Loucy (cell line): Measurements from ENCODE around the gene STRN4.

Experiments
- H2AFZ ChIP-seq: fragments of 200-600 bp; sonication (generic); 2 replicates; pipeline ENCODE4 v1.6.0; 2016; ENCODE audit warnings: antibody characterized with exemption, mild to moderate bottlenecking, low read length, moderate library complexity
- H3F3A ChIP-seq: fragments of 200-600 bp; 2 replicates; pipeline ENCODE4 v1.6.0; 2016; ENCODE audit warnings: antibody characterized with exemption, low read depth, mild to moderate bottlenecking
- H3K27me3 ChIP-seq: fragments of 200-600 bp; sonication (generic); 2 replicates; pipeline ENCODE4 v1.6.1; 2014; ENCODE audit warnings: low read length, mild to moderate bottlenecking; ENCODE audit not compliant: insufficient read depth, poor library complexity, severe bottlenecking
- H3K36me3 ChIP-seq: fragments of 200-600 bp; sonication (generic); 2 replicates; pipeline ENCODE4 v1.6.1; 2016; ENCODE audit warnings: low read length; ENCODE audit not compliant: insufficient read depth
- H3K4me1 ChIP-seq: fragments of 200-600 bp; sonication (generic); 2 replicates; pipeline ENCODE4 v1.5.1; 2014; ENCODE audit warnings: low read length, mild to moderate bottlenecking; ENCODE audit not compliant: insufficient read depth, poor library complexity, severe bottlenecking
- H3K4me2 ChIP-seq: fragments of 200-600 bp; sonication (generic); 2 replicates; pipeline ENCODE4 v1.6.0; 2014; ENCODE audit warnings: antibody characterized with exemption, low read length, low read depth, mild to moderate bottlenecking; ENCODE audit not compliant: poor library complexity, severe bottlenecking
- H3K4me3 ChIP-seq: fragments of 200-600 bp; sonication (generic); 2 replicates; pipeline ENCODE4 v1.5.1; 2014; ENCODE audit warnings: low read length, mild to moderate bottlenecking, mixed read lengths; ENCODE audit not compliant: poor library complexity, severe bottlenecking
- H3K79me2 ChIP-seq: fragments of 200-600 bp; sonication (generic); 2 replicates; pipeline ENCODE4 v1.6.1; 2014; ENCODE audit warnings: low read length; ENCODE audit not compliant: insufficient read depth
- H3K9ac ChIP-seq: fragments of 200-600 bp; sonication (generic); 2 replicates; pipeline ENCODE4 v1.6.0; 2014; ENCODE audit warnings: mild to moderate bottlenecking, low read depth, low read length, moderate library complexity; ENCODE audit not compliant: poor library complexity, severe bottlenecking
- H3K9me2 ChIP-seq: fragments of 200-600 bp; sonication (generic); replicated peaks from 2 replicates; pipeline ENCODE4 v1.6.1; 2016; ENCODE audit warnings: low read depth, low read length, mixed read lengths
- H3K9me3 ChIP-seq: fragments of 200-600 bp; sonication (generic); 2 replicates; pipeline ENCODE4 v1.6.1; 2014; ENCODE audit warnings: mild to moderate bottlenecking, antibody characterized with exemption, low read length, low read depth; ENCODE audit not compliant: insufficient read depth
- H4K20me1 ChIP-seq: fragments of 200-600 bp; sonication (generic); 2 replicates; pipeline ENCODE4 v1.6.0; 2014; ENCODE audit warnings: antibody characterized with exemption, low read length, mild to moderate bottlenecking; ENCODE audit not compliant: insufficient read depth, poor library complexity, severe bottlenecking
- CTCF ChIP-seq: fragments of 200-600 bp; sonication (generic); conservative IDR thresholded peaks from 2 replicates; pipeline ENCODE4 v1.5.1; 2014; ENCODE audit warnings: mild to moderate bottlenecking, antibody characterized with exemption, low read length
- EZH2phosphoT487 ChIP-seq: fragments of 200-600 bp; IDR thresholded peaks from 2 replicates; pipeline ENCODE4 v1.6.1; 2018; ENCODE audit warnings: antibody characterized with exemption, mild to moderate bottlenecking, moderate library complexity, borderline replicate concordance

STRN4 gene

DNA sequence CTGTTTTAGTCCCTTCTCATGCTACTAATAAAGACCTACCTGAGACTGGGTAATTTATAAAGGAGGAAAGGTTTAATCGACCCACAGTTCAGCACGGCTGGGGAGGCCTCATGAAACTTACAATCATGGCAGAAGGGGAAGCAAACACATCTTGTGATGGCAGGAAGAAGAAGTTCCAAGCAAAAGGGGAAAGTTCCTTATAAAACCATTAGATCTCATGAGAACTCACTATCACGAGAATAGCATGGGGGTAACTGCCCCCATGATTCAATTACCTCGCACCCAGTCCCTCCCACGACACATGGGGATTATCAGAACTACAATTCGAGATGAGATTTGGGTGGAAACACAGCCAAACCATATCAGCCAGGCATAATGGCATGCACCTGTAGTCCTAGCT lies 13.0 kb upstream of the STRN4 start:
- Histone ChIP-seq H2AFZ (no peak overlapping the region), H3K79me2 (no peaks in the 10 kb centered on the region), H3K4me3 (no peak overlapping the region), H4K20me1 (no peaks in the 10 kb centered on the region), H3K9me3 (no peaks in the 10 kb centered on the region), H3K36me3 (no peaks in the 10 kb centered on the region), H3K4me2 (no peak overlapping the region), H3K9ac (no peak overlapping the region), H3K9me2 (no peaks in the 10 kb centered on the region), H3F3A (no peaks in the 10 kb centered on the region), H3K27me3 (no peaks in the 10 kb centered on the region), H3K4me1 (no peaks in the 10 kb centered on the region)
- no peak for TF ChIP-seq EZH2phosphoT487
- TF ChIP-seq CTCF, result no peak

GRCh38 chr19:46756544-46756888 lies 10.3 kb upstream of the STRN4 start:
- H3K36me3 ChIP-seq, result no peaks in the 10 kb centered on the region
- H2AFZ ChIP-seq, result no peak overlapping the region
- no peak overlapping the region for H3K4me2 ChIP-seq
- no peaks in the 10 kb centered on the region for H4K20me1 ChIP-seq
- H3K9me3 ChIP-seq, result no peaks in the 10 kb centered on the region
- no peak overlapping the region for H3K9ac ChIP-seq
- H3F3A ChIP-seq, result no peaks in the 10 kb centered on the region
- no peaks in the 10 kb centered on the region for H3K27me3 ChIP-seq
- no peaks in the 10 kb centered on the region for H3K9me2 ChIP-seq
- no peaks in the 10 kb centered on the region for H3K79me2 ChIP-seq
- no peak overlapping the region for H3K4me3 ChIP-seq
- TF ChIP-seq CTCF (no peak), EZH2phosphoT487 (no peak)
- no peaks in the 10 kb centered on the region for H3K4me1 ChIP-seq

GRCh38 chr19:46755853-46756543 lies 9.7 kb upstream of the STRN4 start:
- Histone ChIP-seq H3K79me2 (no peaks in the 10 kb centered on the region), H3K4me2 (no peak overlapping the region), H3K9me3 (no peaks in the 10 kb centered on the region), H3K4me1 (no peaks in the 10 kb centered on the region), H3K27me3 (no peaks in the 10 kb centered on the region), H3K9ac (no peak overlapping the region), H3K9me2 (no peaks in the 10 kb centered on the region), H3F3A (no peaks in the 10 kb centered on the region), H2AFZ (no peak overlapping the region), H3K36me3 (no peaks in the 10 kb centered on the region), H4K20me1 (no peaks in the 10 kb centered on the region), H3K4me3 (no peak overlapping the region)
- TF ChIP-seq CTCF (no peak), EZH2phosphoT487 (no peak)
